GM21576 (cell line): ENCODE data around the gene DNAH3.
"Not testable (repeated sequence)": the region's sequence is repeated elsewhere in the genome, so short reads cannot be mapped to it uniquely, and the experiment has no call there.

Experiments used
- ATAC-seq: cut with Tn5 transposase; IDR thresholded peaks from one replicate; pipeline ENCODE4 v1.9.1; 2021; ENCODE audit warnings: mild to moderate bottlenecking, moderate library complexity; ENCODE audit not compliant: unreplicated experiment

DNAH3 gene

GRCh38 chr16:21169249-21169981, 18.8 kb upstream of the DNAH3 start:
- no peak for ATAC-seq

DNA sequence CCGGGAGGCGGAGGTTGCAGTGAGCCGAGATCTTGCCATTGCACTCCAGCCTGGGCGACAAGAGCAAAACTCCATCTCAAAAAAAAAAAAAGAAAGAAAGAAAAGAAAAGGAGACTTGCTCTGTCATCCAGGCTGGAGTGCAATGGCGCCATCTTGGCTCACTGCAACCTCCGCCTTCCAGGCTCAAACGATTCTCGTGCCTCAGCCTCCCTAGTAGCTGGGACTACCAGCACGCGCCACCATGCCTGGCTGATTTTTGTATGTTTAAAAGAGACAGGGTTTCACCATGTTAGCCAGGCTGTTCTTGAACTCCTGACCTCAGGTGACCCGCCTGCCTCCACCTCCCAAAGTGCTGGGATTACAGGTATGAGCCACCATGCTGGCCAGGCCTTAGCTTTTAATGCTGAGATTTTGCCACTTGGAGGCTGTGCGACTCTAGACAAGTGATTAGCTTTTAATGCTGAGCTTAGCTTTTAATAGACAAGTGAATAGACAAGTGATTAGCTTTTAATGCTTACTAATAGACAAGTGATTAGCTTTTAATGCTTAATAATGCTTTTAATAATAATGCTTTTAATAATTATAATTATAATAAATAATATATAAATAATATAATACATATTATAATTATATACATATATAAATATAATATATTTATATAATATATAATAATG, 17.4 kb upstream of the DNAH3 start:
- no peak for ATAC-seq

GRCh38 chr16:21167360-21167759, 16.7 kb upstream of the DNAH3 start:
- no peak for ATAC-seq

GRCh38 chr16:21166561-21166961, 15.9 kb upstream of the DNAH3 start:
- no peak for ATAC-seq

DNA sequence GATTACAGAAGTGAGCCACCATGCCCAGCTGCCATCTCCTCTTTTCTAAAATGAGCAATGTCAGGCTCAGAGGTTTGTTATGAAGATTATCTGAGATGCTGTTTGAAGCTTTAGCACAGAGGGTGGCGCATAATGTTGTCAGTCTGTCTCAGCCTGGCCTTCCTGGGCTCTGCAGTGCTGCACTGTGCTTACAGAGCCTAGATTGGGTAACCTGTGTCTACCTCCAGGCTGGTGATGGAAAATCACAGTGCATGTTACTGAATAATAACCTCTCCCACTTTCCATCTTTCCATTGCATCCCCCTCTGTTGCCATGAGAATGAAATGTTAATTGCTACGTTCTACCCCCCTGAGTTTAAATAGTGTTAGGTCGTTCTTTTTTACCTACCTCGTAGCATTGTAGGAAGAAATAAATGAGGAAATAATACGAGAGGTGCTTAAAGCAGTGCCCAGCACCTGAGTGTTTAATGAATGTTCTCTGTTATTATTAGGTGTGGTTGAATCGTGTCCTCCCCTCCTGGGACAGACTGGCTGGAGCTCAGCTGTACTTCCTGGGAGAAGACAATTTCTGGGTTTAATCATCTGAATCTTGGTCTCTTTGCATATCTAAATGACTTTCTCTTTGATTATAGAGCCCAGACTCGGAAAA, 14.0 kb upstream of the DNAH3 start:
- ATAC-seq = no peak

DNA sequence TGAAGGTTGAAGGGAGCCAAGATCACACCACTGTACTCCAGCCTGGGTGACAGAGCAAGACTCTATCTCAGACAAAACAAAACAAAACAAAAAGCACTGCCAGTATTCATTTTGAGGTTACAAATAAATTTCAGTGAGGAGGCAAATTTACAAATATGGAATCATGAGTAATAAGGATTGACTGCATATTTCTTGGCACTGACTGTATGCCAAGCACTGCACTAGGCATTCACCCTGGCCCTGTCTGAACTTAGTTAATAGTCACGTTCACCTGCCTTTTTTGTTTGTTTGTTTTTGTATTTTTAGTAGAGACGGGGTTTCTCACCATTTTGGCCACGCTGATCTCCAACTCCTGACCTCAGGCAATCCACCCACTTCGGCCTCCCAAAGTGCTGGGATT, 12.9 kb upstream of the DNAH3 start:
- no peak for ATAC-seq

DNA sequence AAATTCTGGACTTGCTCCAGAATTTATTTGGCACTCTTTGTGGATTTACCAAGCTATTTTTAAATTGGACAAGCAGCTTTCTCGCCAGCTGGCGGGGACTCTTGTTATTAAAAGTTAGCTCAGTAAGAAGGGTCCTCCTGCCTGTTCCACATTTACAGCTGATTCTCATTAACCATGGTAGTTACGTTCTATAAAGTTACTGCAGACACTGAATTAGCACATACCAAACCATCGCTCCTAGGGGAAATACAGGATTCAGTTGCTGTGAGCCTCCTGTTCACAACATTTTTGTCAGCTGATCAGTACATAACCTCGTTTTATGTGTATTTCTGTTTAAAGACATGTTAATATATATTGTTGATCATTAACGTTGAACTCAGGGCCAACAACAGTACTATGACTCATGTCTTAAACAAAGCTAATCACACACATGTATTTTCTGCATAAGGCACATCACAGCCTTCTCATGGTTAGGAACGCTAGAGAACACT, 12.1 kb upstream of the DNAH3 start:
- no peak for ATAC-seq

- ATAC-seq = no peak
Measured at GRCh38 chr16:21161211-21161610, 10.6 kb upstream of the DNAH3 start.

GRCh38 chr16:21160276-21160675, 9.6 kb upstream of the DNAH3 start:
- ATAC-seq = no peak

- no peak for ATAC-seq
Measured at GRCh38 chr16:21159281-21159951, 8.8 kb upstream of the DNAH3 start.

DNA sequence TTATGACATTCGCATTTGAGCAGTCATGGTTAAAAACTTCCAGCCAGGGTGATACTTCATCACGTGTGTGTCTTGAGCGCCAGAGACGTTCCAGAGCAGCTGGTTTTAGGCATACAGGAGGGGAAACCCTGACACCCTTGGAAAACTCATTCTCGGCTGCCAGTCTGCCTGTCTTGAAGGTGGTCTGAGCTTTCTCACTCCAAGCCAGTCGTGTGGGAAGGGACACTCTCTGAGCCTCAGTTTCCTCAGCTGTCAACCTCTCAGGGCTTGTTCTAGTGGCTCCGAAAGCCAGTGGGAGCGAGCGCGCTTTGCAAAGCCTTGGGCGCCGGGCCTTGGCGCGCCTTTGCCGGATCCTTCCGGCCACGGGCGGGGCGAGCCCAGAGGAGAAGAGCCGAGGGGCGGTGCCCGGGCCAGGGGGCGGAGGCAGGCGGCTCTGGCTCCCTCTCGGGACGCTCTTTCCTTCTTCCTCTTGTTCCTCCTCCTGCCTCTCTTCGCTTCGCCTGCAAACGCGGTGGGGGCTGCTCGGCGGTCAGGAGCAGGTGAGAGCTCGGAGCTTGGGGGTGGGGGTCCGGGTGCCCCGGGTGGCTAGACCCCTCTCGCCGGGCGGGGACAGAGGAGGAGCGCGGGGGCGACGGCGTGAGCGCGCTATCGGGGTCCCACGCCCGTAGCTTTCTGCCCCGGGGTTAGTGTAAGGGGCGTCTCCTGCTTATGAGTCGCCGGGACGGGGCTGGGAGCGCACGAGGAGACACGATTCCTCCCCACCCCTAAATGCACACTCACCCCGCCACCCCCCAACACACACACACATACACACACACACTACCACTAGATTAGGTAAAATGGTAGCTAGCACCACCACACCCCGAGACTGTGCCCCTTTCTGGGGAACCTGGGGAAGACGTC, 7.8 kb upstream of the DNAH3 start, which contains the start of gene LDAF1:
Gene LDAF1 (plus strand): TSS at position 467 of the 903 bp plus-strand sequence. CDS start 2,509 bp downstream, outside the sequence.
- peak; percentile 85 for ATAC-seq

GRCh38 chr16:21157632-21158031, 7.0 kb upstream of the DNAH3 start:
- ATAC-seq = no peak

GRCh38 chr16:21156767-21157467, 6.3 kb upstream of the DNAH3 start:
- ATAC-seq = no peak

GRCh38 chr16:21156011-21156410, 5.4 kb upstream of the DNAH3 start:
- ATAC-seq = not testable (repeated sequence)

DNA sequence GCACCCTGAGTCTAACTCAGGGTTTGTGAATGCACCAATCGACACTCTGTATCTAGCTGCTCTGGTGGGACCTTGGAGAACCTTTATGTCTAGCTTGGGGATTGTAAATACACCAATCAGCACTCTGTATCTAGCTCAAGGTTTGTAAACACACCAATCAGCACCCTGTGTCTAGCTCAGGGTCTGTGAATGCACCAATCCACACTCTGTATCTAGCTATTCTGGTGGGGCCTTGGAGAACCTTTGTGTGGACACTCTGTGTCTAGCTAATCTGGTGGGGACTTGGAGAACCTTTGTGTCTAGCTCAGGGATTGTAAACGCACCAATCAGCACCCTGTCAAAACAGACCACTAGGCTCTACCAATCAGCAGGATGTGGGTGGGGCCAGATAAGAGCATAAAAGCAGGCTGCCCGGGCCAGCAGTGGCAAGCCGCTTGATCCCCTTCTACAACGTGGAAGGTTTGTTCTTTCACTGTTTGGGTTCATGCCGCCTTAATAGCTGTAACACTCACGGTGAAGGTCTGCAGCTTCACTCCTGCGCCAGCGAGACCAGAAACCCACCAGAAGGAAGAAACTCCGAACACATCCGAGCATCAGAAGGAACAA, 2.6 kb upstream of the DNAH3 start:
- not testable (repeated sequence) for ATAC-seq

DNA sequence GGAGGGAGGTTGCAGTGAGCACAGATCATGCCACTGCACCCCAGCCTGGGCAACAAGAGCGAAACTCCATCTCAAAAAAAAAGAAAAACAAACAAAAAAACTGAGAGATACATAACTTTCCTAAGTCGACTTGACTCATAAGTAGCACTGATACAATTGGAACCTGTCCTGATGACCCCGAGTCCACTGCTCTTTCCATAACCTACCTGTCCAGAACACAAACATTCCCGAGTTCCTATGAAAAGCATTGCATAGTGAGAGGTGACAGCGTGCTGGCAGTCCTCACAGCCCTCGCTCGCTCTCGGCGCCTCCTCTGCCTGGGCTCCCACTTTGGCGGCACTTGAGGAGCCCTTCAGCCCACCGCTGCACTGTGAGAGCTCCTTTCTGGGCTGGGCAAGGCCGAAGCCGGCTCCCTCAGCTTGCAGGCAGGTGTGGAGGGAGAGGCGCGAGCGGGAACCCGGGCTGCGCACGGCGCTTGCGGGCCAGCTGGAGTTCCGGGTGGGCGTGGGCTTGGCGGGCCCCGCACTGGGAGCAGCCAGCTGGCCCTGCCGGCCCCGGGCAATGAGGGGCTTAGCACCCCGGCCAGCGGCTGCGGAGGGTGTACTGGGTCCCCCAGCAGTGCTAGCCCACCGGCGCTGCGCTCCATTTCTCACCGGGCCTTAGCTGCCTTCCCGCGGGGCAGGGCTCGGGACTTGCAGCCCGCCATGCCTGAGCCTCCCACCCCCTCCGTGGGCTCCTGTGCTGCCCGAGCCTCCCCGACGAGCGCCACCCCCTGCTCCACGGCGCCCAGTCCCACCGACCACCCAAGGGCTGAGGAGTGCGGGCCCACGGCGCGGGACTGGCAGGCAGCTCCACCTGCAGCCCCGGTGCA, 1.7 kb upstream of the DNAH3 start:
- ATAC-seq = not testable (repeated sequence)

DNA sequence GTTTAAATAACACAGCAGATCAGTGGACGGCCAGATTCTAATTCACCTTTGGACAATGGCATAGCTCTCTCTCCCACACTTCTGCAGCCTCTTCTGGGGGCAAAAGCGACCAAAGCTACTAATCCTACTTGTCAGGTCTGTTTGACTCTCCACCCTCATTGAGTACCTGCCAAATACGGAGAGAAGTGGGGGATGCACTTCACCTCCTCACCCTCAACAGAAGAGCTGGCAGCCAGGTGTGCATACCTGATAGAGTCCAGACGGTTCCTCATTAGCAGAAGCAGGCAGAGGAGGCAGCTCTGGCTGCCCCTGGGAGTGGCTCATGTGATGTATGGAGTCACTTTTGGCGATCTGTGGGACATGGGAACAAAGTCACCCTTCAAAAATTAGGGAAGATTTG, 4.9 kb downstream of the DNAH3 start:
- no peak for ATAC-seq

DNA sequence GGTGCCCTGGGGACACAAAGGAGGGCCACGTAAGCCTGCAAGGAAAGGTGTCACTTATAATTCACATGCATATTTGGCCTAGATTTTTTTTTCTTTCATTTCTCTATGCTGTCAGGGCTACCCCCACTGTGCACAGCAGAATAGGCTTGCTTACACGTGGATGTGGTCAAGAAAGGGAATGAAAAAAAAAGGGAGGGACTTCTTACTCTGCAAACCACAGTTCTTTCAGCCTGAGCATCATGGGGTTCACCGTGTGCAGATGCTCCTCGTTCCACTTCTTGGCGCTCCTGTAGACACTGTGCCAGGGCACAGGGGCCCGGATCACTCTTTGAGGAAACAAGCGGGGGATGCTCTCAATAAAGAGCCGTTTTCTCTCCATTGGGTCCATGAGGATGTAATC, 16.6 kb downstream of the DNAH3 start:
- ATAC-seq = no peak
